GM12865 (cell line): Measurements from ENCODE around the gene VAC14.
A peak's percentile ranks its signal among the peaks of the same experiment; 100 is the strongest.

ENCODE experiments used
- DNase-seq: peaks from one replicate; pipeline ENCODE4 v3.0.0; 2010; ENCODE audit warnings: low read depth
- H3K4me3 ChIP-seq: 2 replicates; pipeline ENCODE4 v1.5.1; 2011; ENCODE audit warnings: mild to moderate bottlenecking, low read depth, low read length, control low read depth
- TF ChIP-seq, protein P1 (sequence below): IDR thresholded peaks from 2 replicates; pipeline ENCODE4 v1.5.1; 2011; ENCODE audit warnings: low read length, control low read depth, low read depth, inconsistent platforms; ENCODE audit not compliant: insufficient read depth; ENCODE audit errors: missing control alignments

Gene VAC14

DNA sequence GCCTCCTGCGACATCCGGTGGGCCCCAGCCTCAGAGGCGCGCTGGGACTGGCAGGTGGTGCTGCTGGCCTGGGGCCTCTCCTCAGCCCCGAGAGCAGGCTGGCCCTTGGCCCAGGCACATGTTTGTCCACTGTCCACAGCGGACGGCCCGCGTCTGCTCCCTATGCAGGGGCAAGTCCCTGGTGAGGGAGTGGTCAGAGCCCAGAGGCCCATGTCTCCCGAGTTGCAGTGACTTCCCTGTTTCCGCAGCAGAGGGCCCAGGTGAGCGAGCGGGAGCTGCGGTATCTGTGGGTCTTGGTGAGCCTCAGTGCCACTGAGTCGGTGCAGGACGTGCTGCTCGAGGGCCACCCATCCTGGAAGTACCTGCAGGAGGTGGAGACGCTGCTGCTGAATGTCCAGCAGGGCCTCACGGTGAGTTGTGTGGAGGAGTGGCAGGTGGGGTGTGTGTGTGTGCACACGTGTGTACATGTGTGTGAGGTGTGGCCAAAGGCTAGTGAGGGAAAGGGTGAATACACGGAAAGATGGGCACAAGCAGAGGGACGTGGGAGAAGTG is 144.2 kb downstream of the VAC14 start:
- DNase-seq, result no peak
- TF ChIP-seq, protein P1, sequence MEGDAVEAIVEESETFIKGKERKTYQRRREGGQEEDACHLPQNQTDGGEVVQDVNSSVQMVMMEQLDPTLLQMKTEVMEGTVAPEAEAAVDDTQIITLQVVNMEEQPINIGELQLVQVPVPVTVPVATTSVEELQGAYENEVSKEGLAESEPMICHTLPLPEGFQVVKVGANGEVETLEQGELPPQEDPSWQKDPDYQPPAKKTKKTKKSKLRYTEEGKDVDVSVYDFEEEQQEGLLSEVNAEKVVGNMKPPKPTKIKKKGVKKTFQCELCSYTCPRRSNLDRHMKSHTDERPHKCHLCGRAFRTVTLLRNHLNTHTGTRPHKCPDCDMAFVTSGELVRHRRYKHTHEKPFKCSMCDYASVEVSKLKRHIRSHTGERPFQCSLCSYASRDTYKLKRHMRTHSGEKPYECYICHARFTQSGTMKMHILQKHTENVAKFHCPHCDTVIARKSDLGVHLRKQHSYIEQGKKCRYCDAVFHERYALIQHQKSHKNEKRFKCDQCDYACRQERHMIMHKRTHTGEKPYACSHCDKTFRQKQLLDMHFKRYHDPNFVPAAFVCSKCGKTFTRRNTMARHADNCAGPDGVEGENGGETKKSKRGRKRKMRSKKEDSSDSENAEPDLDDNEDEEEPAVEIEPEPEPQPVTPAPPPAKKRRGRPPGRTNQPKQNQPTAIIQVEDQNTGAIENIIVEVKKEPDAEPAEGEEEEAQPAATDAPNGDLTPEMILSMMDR, result no peak
- H3K4me3 ChIP-seq, result no peak overlapping the region

- no peak for DNase-seq
- no peak overlapping the region for H3K4me3 ChIP-seq
- TF ChIP-seq, protein P1, result no peak
Observed at GRCh38 chr16:70656065-70656711, 144.8 kb downstream of the VAC14 start.

DNA sequence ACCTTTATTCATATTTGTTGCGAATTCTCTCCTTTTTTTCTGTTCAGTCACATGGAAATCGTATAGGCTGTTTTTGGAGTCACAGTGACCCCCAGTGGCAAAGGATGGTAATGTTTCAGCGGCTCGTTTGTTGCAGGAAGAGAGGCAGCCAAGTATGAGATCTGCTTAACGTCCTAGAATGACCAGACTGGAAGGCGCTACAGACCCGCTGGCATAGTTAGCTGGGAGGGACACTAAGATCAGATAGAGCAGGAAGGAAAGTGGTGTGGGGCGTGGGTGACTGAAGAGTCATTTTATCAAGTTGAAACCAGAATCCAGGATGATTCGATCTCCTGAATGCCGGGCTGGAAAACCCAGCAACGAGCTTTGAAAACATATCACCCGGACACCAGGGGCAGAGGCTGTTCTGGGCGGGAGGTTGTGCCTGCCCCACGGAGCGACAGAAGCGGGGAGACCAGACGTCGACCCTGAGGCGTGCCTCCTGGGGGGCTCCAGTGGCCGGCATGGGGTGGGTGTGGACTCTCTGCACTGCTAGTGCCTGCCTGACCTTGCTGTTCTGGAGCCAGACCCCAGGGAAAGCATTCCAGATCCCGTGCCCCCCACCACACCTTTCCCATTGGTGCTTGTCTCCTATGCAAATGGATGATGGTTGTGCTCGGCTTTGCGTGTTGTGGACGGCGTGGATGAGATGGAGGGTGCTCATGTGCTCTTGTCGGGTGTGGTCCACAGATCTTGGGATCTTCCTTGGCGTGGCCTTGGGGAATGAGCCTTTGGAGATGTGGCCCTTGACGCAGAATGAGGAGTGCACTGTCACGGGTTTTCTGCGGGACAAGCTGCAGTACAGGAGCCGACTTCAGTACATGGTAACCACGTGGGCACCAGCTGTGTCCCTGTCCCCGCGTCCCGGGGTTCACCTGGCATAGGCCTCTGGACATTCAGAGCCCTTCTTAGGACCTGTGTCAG is 146.9 kb downstream of the VAC14 start:
- no peak overlapping the region for H3K4me3 ChIP-seq
- DNase-seq, result peak; percentile 81
- TF ChIP-seq, protein P1, result peak; percentile 76

- TF ChIP-seq, protein P1, result no peak
- DNase-seq, result no peak
Observed at GRCh38 chr16:70653406-70653805, 147.6 kb downstream of the VAC14 start.

GRCh38 chr16:70652322-70652721 is 148.6 kb downstream of the VAC14 start:
- TF ChIP-seq, protein P1, result no peak
- no peak for DNase-seq
- no peak overlapping the region for H3K4me3 ChIP-seq

More at GRCh38 chr16:70653406-70653805, 147.6 kb downstream of the VAC14 start:
- no peak overlapping the region for H3K4me3 ChIP-seq

GRCh38 chr16:70651524-70651923 is 149.4 kb downstream of the VAC14 start:
- no peak overlapping the region for H3K4me3 ChIP-seq
- TF ChIP-seq, protein P1, result no peak
- DNase-seq, result no peak
